IMR-90 (cell line): Measurements from ENCODE around the gene CD70.

Experiments
- POLR2A ChIP-seq: IDR thresholded peaks from 2 replicates; pipeline ENCODE4 v1.6.1; 2012; ENCODE audit warnings: mild to moderate bottlenecking, low read depth, low read length
- RAD21 ChIP-seq: IDR thresholded peaks from 2 replicates; pipeline ENCODE4 v1.6.1; 2012; ENCODE audit warnings: low read length, improper control_type of control experiment
- RCOR1 ChIP-seq: IDR thresholded peaks from 2 replicates; pipeline ENCODE4 v1.6.1; 2012; ENCODE audit warnings: mild to moderate bottlenecking, low read length, improper control_type of control experiment; ENCODE audit not compliant: insufficient replicate concordance
- RFX5 ChIP-seq: IDR thresholded peaks from 2 replicates; pipeline ENCODE4 v1.8.0; 2012; ENCODE audit warnings: low read depth, mild to moderate bottlenecking, low read length, moderate library complexity
- USF2 ChIP-seq: fragments of 150-350 bp; IDR thresholded peaks from 2 replicates; pipeline ENCODE4 v1.6.1; 2017; ENCODE audit warnings: mild to moderate bottlenecking, antibody characterized with exemption, low read length, low read depth
- TF ChIP-seq, protein P1 (sequence below): conservative IDR thresholded peaks from 2 replicates; pipeline ENCODE4 v1.5.1; 2012; ENCODE audit warnings: mild to moderate bottlenecking, low read depth, low read length, improper control_type of control experiment

DNA sequence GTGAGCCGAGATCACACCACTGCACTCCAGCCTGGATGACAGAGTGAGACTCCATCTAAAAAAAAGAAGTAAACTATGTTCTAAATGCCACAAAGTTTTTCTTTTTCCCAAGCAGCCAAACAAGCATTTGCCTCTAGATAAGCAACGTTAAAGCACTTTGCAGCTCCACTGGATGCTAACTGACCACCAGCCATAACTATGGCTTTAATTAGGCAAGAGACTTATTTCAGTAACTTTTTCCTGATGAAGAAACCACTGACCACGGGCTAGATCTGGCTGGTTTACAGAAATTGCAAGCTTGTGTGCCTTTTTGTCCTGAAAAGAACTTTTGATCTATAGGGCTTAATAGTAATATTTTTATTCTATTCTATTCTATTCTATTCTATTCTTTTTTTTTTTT, 22.1 kb downstream of the CD70 start:
- no peak for TF ChIP-seq RFX5
- TF ChIP-seq, protein P1, sequence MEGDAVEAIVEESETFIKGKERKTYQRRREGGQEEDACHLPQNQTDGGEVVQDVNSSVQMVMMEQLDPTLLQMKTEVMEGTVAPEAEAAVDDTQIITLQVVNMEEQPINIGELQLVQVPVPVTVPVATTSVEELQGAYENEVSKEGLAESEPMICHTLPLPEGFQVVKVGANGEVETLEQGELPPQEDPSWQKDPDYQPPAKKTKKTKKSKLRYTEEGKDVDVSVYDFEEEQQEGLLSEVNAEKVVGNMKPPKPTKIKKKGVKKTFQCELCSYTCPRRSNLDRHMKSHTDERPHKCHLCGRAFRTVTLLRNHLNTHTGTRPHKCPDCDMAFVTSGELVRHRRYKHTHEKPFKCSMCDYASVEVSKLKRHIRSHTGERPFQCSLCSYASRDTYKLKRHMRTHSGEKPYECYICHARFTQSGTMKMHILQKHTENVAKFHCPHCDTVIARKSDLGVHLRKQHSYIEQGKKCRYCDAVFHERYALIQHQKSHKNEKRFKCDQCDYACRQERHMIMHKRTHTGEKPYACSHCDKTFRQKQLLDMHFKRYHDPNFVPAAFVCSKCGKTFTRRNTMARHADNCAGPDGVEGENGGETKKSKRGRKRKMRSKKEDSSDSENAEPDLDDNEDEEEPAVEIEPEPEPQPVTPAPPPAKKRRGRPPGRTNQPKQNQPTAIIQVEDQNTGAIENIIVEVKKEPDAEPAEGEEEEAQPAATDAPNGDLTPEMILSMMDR, result no peak
- TF ChIP-seq POLR2A, result no peak
- TF ChIP-seq RCOR1, result no peak
- no peak for TF ChIP-seq RAD21
- TF ChIP-seq USF2, result no peak
